IPS DF 6.9 (cell line): ENCODE data around the gene NELFCD.
"Not testable (repeated sequence)": the region's sequence is repeated elsewhere in the genome, so short reads cannot be mapped to it uniquely, and the experiment has no call there.

Experiments
- DNase-seq: peaks from one replicate; pipeline ENCODE4 v3.0.0-alpha.2; 2013; ENCODE audit warnings: low read depth, low spot score
- H3K27ac ChIP-seq: one replicate; pipeline ENCODE4 v1.5.1; 2013; ENCODE audit warnings: low read length, control low read depth
- H3K27me3 ChIP-seq: 2 replicates; pipeline ENCODE4 v1.6.1; 2013; ENCODE audit warnings: mild to moderate bottlenecking, low read length; ENCODE audit not compliant: control insufficient read depth, insufficient read depth
- H3K36me3 ChIP-seq: 2 replicates; pipeline ENCODE4 v1.6.1; 2013; ENCODE audit warnings: low read length; ENCODE audit not compliant: control insufficient read depth, insufficient read depth
- H3K4me1 ChIP-seq: 2 replicates; pipeline ENCODE4 v1.6.1; 2013; ENCODE audit warnings: low read length; ENCODE audit not compliant: control insufficient read depth, insufficient read depth
- H3K4me3 ChIP-seq: 2 replicates; pipeline ENCODE4 v1.5.1; 2013; ENCODE audit warnings: mild to moderate bottlenecking, low read length
- H3K9me3 ChIP-seq: 2 replicates; pipeline ENCODE4 v1.6.1; 2013; ENCODE audit warnings: low read length, inconsistent platforms; ENCODE audit not compliant: control insufficient read depth, insufficient read depth
- WGBS: extraction: QIAGEN DNeasy Blood & Tissue Kit; methylation state at CpG from one replicate; pipeline ENCODE4 v1.1.7; 2013; ENCODE audit warnings: mixed read lengths, missing lambda C conversion rate; ENCODE audit not compliant: insufficient read length, insufficient coverage; 5-methylcytosine and 5-hydroxymethylcytosine counted together

The NELFCD gene

DNA sequence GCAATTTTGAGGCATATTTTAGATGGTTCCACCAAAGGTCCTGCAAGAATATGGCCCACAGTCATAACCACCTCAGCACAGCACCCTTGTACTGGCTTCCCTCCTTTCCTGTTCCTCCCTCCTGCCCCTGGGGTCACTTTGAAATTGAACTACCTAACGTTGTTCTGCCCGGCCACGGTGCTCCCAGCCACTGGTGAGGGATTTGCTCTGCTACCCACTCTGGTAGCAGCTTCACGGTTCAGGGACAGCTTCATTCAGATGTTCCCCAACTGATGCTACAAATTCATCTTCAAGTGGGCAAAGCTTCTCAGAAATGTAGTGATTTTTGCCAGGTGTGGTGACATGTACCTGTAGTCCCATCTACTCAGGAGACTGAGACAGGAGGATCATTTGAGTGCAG lies 7.9 kb upstream of the NELFCD start:
- WGBS = no CpG with 5 or more reads among the region's 4 CpGs
- no peaks in the 10 kb centered on the region; the same call in 1 of the 2 replicates for H3K4me1 ChIP-seq

DNA sequence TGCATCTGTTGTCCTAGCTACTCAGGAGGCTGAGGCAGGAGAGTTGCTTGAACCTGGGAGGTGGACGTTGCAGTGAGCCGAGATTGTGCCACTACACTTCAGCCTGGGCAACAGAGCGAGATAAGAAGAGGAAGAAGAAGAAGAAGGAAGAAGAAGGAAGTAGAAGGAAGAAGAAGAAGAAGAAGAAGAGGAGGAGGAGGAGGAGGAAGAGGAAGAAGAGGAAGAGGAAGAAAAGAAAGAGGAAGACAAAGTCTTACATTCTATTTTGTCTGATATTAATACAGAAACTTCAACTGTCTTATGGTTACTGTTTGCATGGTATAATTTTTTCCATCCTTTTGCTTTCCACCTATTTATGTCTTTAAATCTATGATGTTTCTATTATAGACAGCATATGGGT lies 7.2 kb upstream of the NELFCD start:
- DNase-seq = no peak
- no peaks in the 10 kb centered on the region; the same call in 1 of the 2 replicates for H3K4me1 ChIP-seq
- no peaks in the 10 kb centered on the region for H3K9me3 ChIP-seq
- no peak overlapping the region for H3K27ac ChIP-seq
- H3K4me3 ChIP-seq = no peak overlapping the region
- whole genome bisulfite sequencing = no CpG with 5 or more reads among the region's 3 CpGs
- H3K27me3 ChIP-seq = no peaks in the 10 kb centered on the region
- no peaks in the 10 kb centered on the region for H3K36me3 ChIP-seq

More for the DNA sequence above, 7.9 kb upstream of the NELFCD start:
- Histone ChIP-seq H3K27ac (no peak overlapping the region), H3K4me3 (no peak overlapping the region), H3K36me3 (no peaks in the 10 kb centered on the region), H3K9me3 (no peaks in the 10 kb centered on the region), H3K27me3 (no peaks in the 10 kb centered on the region)
- no peak for DNase-seq

DNA sequence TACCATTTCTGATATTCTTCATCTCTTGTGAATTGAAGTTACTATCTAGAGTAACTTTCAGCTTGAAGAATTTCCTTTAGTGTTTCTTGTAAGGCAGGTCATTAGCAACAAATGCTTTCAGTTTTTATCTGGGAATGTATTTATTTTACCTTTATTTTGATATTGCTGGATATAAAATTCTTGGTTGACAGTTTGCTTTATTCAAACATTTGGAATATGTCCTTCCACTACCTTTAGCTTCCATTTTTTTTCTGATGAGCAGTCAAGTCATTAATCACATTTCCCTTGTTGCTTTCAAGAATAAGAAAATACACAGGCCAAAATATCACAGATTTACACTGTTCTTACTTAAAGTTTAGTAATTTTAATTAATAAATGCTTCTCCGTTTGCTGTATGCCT lies 5.7 kb upstream of the NELFCD start:
- DNase-seq = no peak
- no peaks in the 10 kb centered on the region for H3K9me3 ChIP-seq
- H3K27ac ChIP-seq = no peak overlapping the region
- no peak overlapping the region for H3K4me3 ChIP-seq
- H3K27me3 ChIP-seq = no peaks in the 10 kb centered on the region
- H3K4me1 ChIP-seq = no peaks in the 10 kb centered on the region; the same call in 1 of the 2 replicates
- no peaks in the 10 kb centered on the region for H3K36me3 ChIP-seq
- WGBS = no CpG with 5 or more reads among the region's 1 CpG

DNA sequence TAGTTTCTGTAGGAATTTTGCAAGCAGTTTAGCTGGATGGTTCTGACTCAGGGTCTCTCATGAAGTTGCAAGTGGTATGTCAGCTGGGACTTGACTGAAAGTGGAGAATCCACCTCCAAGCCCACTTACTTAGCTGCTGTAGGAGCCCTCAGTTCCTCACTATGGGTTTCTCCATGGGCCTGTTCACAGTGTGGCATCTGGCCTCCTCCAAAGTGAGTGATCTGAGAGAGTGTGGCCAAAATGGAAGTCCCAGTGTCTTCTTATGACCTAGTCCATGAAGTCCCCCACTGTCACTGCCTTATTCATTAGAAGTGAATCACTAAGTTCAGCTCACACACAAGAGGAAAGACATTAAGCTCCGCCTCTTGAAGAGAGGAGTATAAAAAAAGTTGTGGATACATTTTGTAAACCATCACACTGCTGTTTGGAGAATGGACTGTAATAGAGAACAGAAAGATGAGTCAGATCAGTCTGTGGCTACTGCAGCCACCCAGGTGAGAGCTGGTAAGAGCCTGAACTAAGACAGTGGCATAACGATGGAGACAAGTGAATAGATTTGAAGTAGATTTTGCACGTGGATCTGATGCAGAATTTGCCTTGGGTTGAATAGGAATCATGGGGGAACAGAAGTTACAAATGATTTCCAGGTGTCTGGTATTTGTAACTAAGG lies 4.9 kb upstream of the NELFCD start:
- no peak overlapping the region for H3K4me3 ChIP-seq
- H3K9me3 ChIP-seq = no peaks in the 10 kb centered on the region
- no peaks in the 10 kb centered on the region; the same call in 1 of the 2 replicates for H3K4me1 ChIP-seq
- no peak overlapping the region for H3K27ac ChIP-seq
- no peak for DNase-seq
- no peaks in the 10 kb centered on the region for H3K36me3 ChIP-seq
- WGBS = no CpG with 5 or more reads among the region's 3 CpGs
- no peaks in the 10 kb centered on the region for H3K27me3 ChIP-seq

DNA sequence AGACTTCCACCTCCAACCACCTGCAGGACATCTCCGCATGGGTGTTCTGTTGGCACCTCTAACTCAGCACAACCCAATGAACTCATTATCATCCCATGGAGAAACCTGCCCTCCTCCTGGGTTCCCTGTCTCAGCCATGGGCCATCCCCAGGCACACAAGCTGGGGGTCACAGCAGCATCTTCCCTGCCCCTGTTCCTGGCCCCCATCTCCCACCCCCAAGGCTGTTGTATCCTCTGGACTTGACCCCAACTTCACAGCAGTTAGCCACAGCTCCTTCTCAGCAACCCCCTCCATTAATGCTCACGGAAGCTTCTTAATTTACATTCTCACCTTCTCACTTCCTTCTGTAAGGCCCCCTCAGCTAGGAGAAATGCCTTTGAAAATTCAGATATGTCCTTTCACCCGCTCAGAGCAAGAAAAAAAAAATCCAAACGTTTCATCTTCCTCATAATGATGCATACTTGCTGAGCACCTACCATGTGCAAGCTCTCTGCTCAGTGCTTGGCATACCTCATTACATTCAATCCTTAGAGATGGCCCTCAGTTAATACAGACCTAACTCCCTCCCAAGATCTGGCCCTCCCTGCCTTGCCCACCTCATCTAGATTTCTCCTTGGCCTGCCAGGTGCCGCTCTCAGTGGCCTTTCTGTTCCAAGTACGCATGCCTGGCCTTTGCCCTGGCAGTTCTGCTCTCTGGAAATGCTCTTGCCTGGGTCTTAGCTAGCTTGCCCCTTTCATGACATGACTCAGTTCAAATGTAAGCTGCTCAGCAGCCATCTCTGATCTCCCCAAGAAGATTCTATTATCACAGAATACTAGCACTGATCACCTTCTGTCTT lies 2.5 kb upstream of the NELFCD start:
- Histone ChIP-seq H3K27ac (no peak overlapping the region), H3K27me3 (no peaks in the 10 kb centered on the region), H3K36me3 (no peaks in the 10 kb centered on the region), H3K4me1 (peaks cover 3% of the 10 kb centered on the region; the same call in 1 of the 2 replicates), H3K4me3 (no peak overlapping the region), H3K9me3 (no peaks in the 10 kb centered on the region)
- no CpG with 5 or more reads among the region's 6 CpGs for WGBS
- DNase-seq = no peak

DNA sequence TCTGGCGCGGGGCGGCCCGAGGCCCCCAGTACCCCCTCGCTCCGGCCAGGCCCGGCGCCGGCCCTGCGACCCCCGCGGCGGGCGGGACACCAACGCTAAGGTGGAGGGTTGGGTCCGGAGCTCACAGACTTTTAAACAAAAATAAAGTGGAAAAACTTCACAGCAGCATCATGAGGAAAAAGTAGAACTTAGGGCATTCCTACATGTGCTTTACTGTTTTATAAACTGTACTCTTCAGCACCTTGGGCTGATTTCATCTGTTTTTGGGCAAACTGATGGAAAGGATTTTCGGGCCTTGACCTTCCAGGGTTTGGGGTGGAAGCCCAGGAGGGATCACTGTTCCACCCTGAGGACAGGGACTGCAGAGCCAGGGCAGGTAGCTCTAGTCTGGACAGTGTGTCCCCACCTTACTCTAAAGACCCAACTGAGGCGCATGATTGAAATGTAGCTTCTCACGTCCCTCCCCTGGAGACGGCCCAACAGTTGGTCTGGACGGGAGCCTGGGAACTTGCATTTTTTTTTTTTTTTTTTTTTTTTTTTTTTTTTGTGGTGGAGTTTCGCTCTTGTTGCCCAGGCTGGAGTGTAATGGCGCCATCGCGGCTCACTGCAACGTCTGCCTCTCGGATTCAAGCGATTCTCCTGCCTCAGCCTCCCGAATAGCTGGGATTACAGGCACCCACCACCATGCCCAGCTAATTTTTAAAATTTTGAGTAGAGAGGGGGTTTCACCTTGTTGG lies 740 bp downstream of the NELFCD start:
- DNase-seq = no peak
- Histone ChIP-seq H3K4me1 (peaks cover 3% of the 10 kb centered on the region; the same call in 1 of the 2 replicates), H3K36me3 (0 out of 2 replicates have a peak, but pooled peaks cover 2% of the 10 kb centered on the region), H3K27me3 (no peaks in the 10 kb centered on the region), H3K4me3 (peak overlapping the region; percentile 71), H3K27ac (no peak overlapping the region), H3K9me3 (no peaks in the 10 kb centered on the region)
- no CpG with 5 or more reads among the region's 29 CpGs for WGBS

DNA sequence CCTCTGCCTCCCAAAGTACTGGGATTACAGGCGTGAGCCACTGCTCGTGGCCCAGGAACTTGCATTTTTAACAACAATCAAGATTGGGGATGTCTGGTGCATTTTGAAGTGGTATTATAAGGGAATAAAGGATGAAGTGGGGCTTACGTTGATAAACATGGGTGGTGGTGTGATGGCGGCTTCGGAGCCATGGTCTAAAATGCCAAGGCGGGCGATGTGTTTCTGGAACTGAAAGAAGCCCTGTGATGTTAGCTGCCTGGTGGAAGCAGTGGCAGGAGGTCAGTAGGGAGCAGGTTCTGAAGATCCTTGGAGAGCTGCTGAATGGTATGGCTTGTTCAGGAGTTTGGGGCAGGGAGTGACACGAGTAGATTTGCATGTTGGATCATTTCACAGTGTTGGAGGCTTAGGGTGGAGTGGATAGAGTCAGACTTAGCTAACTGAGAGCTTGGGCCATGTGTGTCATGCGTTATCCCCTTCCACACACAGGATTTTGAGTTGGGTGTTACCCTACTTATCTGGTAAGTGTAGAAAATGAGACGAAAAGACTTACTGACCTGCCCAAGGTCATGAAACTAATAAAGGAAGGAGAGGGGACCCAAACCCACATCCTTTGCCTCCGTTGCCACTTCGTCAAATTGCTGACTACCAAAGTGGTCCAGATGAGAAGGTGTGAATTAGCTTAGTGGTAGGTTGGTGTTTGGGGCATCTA lies 1.5 kb downstream of the NELFCD start:
- H3K4me1 ChIP-seq = peaks cover 3% of the 10 kb centered on the region; the same call in 1 of the 2 replicates
- DNase-seq = no peak
- H3K27me3 ChIP-seq = no peaks in the 10 kb centered on the region
- no peaks in the 10 kb centered on the region for H3K9me3 ChIP-seq
- no peak overlapping the region for H3K4me3 ChIP-seq
- WGBS = 100% methylated on average over 1 of the region's 12 CpGs
- no peak overlapping the region for H3K27ac ChIP-seq
- peaks cover 7% of the 10 kb centered on the region; the same call in 1 of the 2 replicates for H3K36me3 ChIP-seq

DNA sequence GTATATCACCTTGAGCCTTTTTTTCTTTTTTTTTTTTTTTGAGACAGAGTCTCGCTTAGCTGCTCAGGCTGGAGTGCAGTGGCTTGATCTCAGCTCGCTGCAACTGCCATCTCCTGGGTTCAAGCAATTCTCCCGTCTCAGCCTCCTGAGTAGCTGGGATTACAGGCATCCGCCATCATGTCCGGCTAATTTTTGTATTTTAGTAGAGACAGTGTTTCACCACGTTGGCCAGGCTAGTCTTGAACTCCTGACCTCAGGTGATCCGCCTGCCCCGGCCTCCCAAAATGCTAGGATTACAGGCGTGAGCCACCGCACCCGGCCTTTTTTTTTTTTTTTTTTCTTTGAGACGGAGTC lies 2.0 kb downstream of the NELFCD start:
- not testable (repeated sequence) for H3K27me3 ChIP-seq, H3K27ac ChIP-seq, H3K9me3 ChIP-seq, DNase-seq, H3K4me1 ChIP-seq, H3K4me3 ChIP-seq
- no CpG with 5 or more reads among the region's 12 CpGs for WGBS
- H3K36me3 ChIP-seq = peaks cover 11% of the 10 kb centered on the region

DNA sequence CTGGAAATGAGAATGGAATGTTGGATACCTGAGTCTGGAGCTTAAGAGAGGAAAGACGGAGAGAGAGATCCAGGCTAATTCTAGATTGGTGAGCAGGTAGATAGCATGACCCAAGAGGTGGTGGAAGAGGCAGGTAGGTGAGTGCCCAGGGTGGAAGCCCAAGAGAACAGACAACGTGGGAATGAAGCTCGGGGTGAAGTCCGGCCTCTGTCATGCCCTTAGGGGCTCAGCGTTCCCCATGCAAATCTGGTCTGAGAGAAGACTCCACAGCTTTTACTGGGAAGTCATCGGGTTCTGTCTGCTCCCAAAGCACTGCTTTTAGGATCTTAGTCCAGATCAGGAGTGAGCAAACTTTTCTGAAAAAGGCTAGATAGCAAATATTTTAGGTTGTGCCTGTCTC lies 3.6 kb downstream of the NELFCD start:
- Histone ChIP-seq H3K4me1 (peaks cover 3% of the 10 kb centered on the region; the same call in 1 of the 2 replicates), H3K4me3 (no peak overlapping the region), H3K27ac (no peak overlapping the region), H3K27me3 (no peaks in the 10 kb centered on the region), H3K36me3 (peaks cover 21% of the 10 kb centered on the region), H3K9me3 (no peaks in the 10 kb centered on the region)
- WGBS = no CpG with 5 or more reads among the region's 6 CpGs
- DNase-seq = no peak

DNA sequence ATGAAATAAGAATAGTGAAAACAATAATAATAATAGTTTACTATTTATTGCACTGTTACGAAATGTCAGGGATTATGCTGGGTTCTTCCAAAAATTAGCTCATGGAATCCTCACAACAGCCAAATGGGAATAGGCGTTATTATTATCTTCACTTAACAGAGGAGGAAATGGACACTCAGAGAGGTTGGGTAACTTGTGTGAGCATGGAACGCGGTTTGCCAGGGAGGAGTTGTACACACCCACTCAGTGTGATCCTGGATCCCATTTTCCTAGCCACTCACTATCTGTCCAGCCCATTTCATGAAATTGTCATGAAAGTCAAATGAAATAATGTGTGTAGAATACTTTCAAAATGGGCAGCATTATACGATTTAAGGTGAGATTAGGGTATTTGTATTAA lies 4.6 kb downstream of the NELFCD start:
- WGBS = 100% methylated on average over 1 of the region's 5 CpGs
- peaks cover 23% of the 10 kb centered on the region for H3K36me3 ChIP-seq
- no peaks in the 10 kb centered on the region for H3K27me3 ChIP-seq
- H3K27ac ChIP-seq = no peak overlapping the region
- no peak overlapping the region for H3K4me3 ChIP-seq
- H3K4me1 ChIP-seq = peaks cover 3% of the 10 kb centered on the region; the same call in 1 of the 2 replicates
- no peaks in the 10 kb centered on the region for H3K9me3 ChIP-seq
- no peak for DNase-seq
